ENCODE results near the gene VAPA. TPM values are rescaled to one million over a fixed set of nuclear protein-coding genes. Genes with fewer than 3 reads are reported as not detected.

The VAPA gene
- total RNA-seq, 1 donor from 2014 or later, result 213 TPM

GRCh38 chr18:9973470-9973869 lies 59.7 kb downstream of the VAPA start:
- no peak for DNase-seq (ENCODE audit: low spot score)

DNA sequence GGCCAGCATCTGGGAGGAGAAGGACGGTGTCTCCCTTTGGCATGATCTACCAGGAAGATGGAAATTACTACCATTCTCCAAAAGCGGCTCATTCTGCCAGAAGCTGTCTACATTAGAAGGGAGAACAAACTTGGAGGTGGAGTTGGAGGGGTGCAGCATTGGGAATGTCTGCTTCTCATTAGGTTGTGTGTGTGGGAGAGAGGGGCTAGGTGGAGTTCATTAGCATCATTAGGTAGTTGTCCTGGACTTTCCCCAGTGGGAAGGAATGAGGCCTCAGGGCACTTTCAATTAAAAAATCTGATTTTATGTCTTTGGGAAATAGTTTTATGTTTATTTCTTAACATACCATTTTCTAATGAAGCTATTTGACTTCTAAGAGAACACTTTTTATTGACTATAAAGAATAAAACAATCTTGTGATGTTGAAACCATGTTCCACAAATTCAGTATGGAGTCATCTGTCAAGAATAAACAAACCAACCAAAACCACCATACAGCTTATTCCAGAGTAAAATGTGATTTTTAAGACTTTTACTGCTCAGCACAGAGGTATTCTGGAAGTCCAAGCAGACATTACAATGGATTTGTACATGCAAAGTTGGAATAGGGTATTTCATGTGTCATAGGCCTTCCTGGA lies 60.6 kb downstream of the VAPA start:
- no peak for DNase-seq (ENCODE audit: low spot score)

DNA sequence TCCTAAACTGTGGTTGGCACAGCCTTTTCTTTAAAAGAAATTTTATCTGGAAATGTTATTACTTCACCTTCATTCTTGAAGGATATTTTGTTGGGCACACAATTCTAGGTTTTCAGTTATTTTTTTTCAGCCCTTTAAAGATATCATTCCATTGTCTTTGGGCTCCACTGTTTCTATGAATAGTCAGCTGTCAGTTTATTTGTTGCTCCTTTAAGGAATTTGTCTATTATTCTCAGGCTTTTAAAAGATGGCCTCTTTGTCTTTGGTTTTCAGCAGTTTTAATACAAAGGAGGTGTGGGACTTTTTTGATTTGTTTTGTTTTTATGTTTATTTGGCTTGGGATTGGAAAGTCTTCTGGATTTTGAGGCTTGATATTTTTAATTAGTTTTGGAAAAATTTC lies 61.8 kb downstream of the VAPA start:
- no peak for DNase-seq (ENCODE audit: low spot score)

- DNase-seq (ENCODE audit: low spot score), result no peak
Observed at GRCh38 chr18:9982711-9983110, 68.9 kb downstream of the VAPA start.

DNA sequence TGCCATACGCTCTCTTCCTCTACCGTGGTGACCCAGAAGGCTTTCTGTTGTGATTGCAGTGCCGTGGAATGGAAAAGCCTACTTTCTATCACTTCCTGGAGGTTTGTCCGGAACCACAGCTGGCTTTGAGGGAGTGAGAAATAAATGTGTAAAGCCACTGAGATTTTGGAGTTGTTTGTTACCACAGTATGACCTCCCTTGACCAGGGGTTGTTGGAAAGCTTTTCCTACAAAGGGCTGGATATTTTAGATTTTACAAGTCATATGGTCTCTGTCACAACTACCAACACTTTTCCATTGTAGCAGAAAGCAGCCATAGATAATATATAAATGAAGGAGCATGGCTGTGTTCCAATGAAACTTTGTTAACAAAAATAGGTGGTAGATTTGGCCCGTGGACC lies 70.3 kb downstream of the VAPA start:
- no peak for DNase-seq (ENCODE audit: low spot score)

DNA sequence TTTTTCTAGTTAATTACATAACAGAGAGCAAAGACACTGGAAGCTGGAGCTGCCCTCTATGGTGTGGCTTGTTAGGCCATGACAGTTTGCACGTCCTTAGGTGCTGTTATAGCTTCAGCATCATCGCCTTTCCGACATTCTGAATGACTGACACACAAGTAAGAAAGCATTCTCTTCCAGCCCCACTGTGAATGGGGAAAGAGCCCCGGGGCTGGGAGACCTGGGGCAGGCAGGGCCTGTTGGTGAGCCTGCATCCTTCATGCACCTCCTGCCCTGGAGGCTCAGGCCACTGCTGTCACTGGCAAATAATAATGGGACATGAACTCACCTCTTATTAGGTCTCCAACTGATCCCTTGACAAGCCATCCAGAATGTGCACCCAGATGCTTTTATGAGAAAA lies 71.8 kb downstream of the VAPA start:
- no peak for DNase-seq (ENCODE audit: low spot score)

- DNase-seq (ENCODE audit: low spot score), result no peak
Observed at GRCh38 chr18:9986156-9986930, 72.5 kb downstream of the VAPA start.

DNA sequence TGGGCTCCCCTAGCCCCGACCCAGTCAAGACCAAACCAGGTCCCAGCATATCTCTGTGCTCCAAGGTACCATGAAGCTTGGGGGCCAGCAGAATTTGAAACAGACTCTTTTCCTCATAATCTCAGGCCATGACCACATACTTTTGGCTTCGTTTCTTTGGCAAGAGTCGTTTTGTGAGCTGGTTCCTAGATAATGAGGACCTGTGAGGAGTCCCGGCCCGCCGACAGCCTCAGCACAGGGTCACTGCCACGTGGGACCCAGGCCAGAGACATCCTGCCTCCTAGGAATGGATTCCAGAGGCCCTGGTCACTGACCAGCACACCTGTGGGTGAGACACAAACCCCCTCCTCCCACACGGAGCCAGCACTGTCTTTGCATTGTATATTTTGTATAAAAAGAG lies 73.5 kb downstream of the VAPA start:
- DNase-seq (ENCODE audit: low spot score), result no peak

- DNase-seq (ENCODE audit: low spot score), result peak; percentile 72
Observed at GRCh38 chr18:9987931-9988330, 74.1 kb downstream of the VAPA start.

GRCh38 chr18:9988665-9989064 lies 74.8 kb downstream of the VAPA start:
- DNase-seq (ENCODE audit: low spot score), result peak; percentile 60

DNA sequence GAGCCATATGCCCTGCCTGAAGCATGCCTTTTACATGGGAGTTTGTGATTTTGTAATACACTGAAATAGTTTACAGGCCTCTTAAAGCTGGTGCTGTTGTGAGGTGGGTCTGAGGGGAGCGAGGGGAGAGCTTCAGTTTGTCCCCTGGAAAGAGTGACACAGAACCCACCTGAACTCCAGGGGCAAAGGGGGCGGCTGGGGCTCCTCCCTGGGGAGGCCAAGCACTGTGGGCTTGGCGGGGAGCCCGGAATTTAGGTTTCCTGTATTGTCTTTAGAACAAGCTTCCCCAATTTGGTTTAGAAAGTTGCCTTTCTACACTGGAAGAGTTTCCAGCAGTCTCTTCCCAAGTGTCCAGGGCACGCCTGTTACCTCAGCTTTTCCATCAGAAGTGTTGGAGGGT lies 75.7 kb downstream of the VAPA start:
- DNase-seq (ENCODE audit: low spot score), result no peak

DNA sequence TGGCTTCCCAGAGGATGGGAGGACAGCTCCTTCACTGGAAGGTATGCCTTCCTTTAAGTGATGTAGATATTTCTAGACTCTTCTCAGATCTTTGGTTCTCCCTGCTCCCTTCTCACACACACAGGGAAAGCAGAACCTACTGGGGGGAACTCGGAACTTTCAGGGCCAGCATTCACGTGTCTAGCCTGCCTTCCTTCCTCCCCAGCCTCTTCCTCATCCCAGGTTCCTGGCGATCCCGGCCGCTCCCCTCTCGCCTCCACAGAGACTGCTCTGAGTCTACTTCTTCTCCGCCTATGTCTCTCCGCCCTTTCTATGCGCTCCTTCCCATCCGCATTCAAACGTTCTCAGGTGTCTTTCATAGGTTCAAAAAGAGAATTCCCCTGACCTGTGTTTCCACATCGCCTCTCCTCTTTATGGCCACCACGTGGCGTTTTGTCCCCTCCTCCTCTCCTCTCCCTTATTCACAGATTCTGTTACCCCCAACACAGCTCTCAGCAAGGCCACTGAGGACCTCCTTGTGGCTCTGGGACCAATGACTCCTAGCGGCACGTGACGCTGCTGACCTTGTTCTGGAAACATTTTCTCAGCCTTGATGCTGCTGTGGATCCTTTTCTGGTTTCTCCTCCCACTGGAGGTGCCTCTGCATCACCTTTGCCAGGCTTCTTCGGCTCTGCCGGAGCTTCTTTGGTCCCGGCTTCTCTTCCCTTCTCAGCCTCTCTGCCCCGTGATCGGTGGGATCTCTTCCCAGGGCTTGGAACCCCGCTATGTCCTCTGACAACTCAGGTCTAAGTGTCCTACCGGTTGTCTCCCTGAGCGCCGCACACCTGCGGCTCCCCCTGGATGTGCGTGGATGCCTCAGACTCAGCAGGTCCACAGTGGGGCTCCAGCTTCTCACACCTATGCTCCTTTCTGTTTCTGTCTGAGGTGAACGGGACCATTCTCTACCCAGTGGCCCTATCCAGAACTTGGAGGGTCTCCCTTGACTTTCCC lies 77.5 kb downstream of the VAPA start:
- no peak for DNase-seq (ENCODE audit: low spot score)

DNA sequence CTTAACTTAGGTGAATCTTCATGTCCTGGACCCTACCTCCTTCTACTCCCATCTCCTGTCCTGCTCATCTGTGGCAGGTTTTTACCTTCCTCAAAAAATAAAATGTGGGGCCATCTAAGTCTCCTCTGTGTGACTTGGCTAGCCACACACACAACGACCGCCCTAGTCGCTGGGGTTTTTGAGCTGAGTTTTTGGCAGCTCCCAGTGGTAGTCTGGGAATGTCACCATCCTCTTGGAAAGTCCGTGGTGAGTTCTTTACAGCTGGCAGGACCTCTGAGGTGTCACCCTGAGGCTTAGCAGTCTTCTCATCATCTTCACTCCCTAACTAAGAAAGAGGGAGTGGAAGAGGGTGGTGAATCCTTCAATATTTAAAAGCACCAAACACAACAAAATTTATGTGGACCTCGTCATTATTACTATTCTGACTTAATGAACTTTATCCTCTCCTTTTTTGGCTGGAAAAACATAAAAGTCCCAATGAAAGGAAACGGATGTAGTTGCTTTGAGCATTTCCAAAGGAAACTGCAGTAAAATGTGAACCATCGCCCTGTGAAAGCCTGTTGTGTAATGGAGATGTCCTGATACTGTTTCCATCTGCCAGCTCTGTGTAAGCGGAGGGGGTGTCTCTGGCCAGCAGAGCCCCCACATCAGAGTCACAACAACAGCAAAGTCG lies 78.6 kb downstream of the VAPA start:
- no peak for DNase-seq (ENCODE audit: low spot score)

DNA sequence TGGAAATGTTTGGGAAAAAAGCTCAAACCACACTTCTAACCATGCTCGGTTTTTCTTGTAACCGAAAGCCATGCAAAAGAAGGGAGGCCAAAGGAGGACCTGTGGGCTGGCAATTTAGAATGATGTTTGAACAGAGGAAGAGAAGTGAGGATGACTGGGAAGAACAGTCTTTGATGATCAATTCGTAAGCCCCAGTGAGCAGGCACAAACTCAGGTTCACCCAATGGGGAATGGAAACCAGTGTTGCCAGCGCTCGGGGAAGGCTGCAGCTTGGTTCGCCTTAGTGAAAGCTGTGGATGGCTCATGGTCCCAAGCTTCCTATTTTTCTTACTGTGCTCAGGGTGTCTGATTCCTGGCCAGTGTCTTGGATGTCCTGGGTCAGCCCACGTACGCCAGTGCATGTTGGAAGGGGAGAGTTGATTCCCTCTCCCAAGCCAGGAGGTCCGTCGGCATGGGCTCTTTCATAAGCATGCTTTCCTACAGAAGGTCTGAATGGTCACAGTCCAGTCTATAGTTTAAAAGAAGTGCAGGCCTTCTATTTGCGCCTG lies 79.2 kb downstream of the VAPA start:
- no peak for DNase-seq (ENCODE audit: low spot score)

GRCh38 chr18:9993521-9994025 lies 79.8 kb downstream of the VAPA start:
- no peak for DNase-seq (ENCODE audit: low spot score)

DNA sequence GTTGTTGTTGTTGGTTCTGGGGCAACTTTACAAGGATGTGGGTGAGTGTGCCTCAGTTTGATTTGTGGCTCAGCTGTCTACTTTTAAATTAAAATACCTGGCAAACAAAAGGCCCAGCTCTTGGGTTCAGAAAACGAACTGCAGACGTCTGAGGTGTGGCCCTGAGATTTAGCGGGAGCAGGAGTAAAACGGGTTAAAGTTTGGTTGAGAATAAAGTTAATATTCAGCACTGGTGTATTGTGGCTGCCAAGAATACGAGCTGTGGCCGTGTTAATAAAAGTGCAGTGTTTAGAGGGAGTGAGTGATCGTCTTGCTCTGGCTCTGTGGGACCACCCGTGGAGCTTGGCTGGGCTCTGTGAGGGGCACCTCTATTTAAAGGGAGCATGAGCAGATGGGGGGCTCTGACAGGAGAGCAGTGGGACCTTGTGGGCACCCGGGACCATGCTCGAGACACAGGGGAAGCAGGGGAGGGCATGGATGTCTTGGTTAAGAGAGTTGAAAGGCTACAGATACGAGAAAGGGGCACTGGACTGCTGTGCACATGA lies 80.3 kb downstream of the VAPA start:
- no peak for DNase-seq (ENCODE audit: low spot score)

GRCh38 chr18:9994701-9995235 lies 81.0 kb downstream of the VAPA start:
- DNase-seq (ENCODE audit: low spot score), result no peak

- no peak for DNase-seq (ENCODE audit: low spot score)
Observed at GRCh38 chr18:9995631-9996030, 81.8 kb downstream of the VAPA start.

GRCh38 chr18:9996094-9996493 lies 82.3 kb downstream of the VAPA start:
- DNase-seq (ENCODE audit: low spot score), result no peak

DNA sequence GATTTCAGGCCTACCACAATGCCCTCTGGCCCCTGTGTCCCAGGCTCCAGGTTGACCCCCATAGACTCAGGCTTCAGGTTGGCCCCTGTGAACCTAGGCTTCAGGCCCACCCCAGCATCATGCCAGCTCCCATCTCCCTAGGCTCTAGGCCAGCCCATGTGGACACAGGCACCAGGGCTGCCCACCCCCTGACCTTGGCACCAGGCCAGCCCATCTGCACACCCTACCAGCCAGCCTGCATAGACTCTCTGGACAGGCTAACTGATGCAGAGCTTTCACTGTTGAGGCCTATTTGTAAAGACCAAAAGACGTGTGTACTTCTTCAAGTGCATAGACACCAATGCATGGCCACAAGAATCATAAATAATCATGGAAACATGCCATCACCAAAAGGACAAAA lies 83.9 kb downstream of the VAPA start:
- DNase-seq (ENCODE audit: low spot score), result no peak

GRCh38 chr18:9998330-9998729 lies 84.5 kb downstream of the VAPA start:
- no peak for DNase-seq (ENCODE audit: low spot score)
